Neural cell (in vitro differentiated cells): ENCODE data around the gene AFF3.

Experiments used
- CTCF ChIP-seq: fragments of 450-650 bp; IDR thresholded peaks from 2 replicates; pipeline ENCODE4 v1.5.1; 2014; ENCODE audit warnings: antibody characterized with exemption, mild to moderate bottlenecking, moderate library complexity; ENCODE audit not compliant: poor library complexity, severe bottlenecking
- EP300 ChIP-seq: fragments of 450-650 bp; conservative IDR thresholded peaks from 2 replicates; pipeline ENCODE4 v1.6.1; 2014; ENCODE audit warnings: antibody characterized with exemption, mild to moderate bottlenecking, moderate library complexity; ENCODE audit not compliant: poor library complexity, severe bottlenecking
- EZH2 ChIP-seq: fragments of 200-600, 300-800 bp; shearing (Covaris generic), sonication (generic); IDR thresholded peaks from 2 replicates; pipeline ENCODE4 v1.6.1; 2014; ENCODE audit warnings: antibody characterized with exemption, low read length, borderline replicate concordance, mild to moderate bottlenecking; ENCODE audit not compliant: insufficient read depth, poor library complexity, severe bottlenecking
- MXI1 ChIP-seq: fragments of 450-650 bp; conservative IDR thresholded peaks from 2 replicates; pipeline ENCODE4 v1.6.1; 2014; ENCODE audit warnings: antibody characterized with exemption, mild to moderate bottlenecking; ENCODE audit not compliant: poor library complexity, severe bottlenecking
- POLR2AphosphoS5 ChIP-seq: IDR thresholded peaks from 2 replicates; pipeline ENCODE4 v1.6.1; 2012
- REST ChIP-seq: IDR thresholded peaks from 2 replicates; pipeline ENCODE4 v1.6.1; 2012; ENCODE audit warnings: borderline replicate concordance
- TAF1 ChIP-seq: IDR thresholded peaks from 2 replicates; pipeline ENCODE4 v1.6.1; 2012; ENCODE audit warnings: low read depth

- TF ChIP-seq CTCF (no peak), EZH2 (no peak), TAF1 (no peak), POLR2AphosphoS5 (no peak), EP300 (no peak), MXI1 (no peak), REST (no peak)
Measured at GRCh38 chr2:100124761-100125160, 17.6 kb downstream of the AFF3 start.
